Measurements from ENCODE around the gene XYLT2. TPM values are rescaled to one million over a fixed set of nuclear protein-coding genes. Genes with fewer than 3 reads are reported as not detected.

XYLT2 gene
- total and polyA plus RNA-seq, 9 of the 15 experiments (the other 6 are each of a cell fraction or from before 2014, with no cell fraction given), result 0.63 to 9.1 (median 4.3) TPM

DNA sequence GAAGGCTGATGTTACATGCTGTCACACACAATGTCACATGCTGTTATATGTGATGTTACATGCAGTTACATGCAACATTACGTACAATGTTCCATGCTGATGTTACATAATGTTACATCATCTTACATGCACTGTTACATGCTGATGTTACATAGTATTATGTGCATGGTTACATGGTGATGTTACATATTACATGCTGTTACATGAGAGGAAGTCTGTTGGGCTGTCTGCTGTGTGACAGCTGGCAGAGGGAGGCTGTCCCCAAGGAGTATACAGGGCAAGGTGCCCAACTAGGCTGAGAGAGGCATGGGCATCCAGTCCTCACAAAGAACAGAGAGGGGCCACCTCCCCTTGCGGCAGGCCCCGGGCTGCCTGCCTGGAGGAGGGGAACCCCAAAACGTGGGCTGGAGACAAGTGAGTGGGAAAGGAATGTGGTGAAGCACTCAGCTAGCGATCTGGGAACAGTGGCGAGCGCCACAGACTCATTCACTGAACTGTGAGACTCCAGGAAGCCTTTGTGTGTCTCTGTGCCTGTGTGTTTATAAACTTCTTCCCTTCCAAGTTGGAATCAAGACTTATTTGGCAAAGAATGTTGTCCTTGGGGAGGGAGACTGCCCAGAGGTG is 41.0 kb upstream of the XYLT2 start (continued):
- TF ChIP-seq E4F1 (CRISPR knock-in tag; IDR thresholded peaks at IDR 0.05; ENCODE audit: borderline replicate concordance), result no peak
- no peak for TF ChIP-seq POLR2H (tag; IDR thresholded peaks at IDR 0.05; ENCODE audit: low read depth)
- TF ChIP-seq ARID1B (IDR thresholded peaks at IDR 0.05), result peak; percentile 8; the same call in 1 of the 2 replicates
- TF ChIP-seq ZNF76 (CRISPR knock-in tag; IDR thresholded peaks at IDR 0.05; ENCODE audit: borderline replicate concordance), result peak; percentile 73; the same call in 1 of the 2 replicates
- no peak for TF ChIP-seq ZNF324 (CRISPR knock-in tag; IDR thresholded peaks at IDR 0.05)
- TF ChIP-seq OTX1 (CRISPR knock-in tag; IDR thresholded peaks at IDR 0.05), result no peak
- TF ChIP-seq SRF (CRISPR knock-in tag; IDR thresholded peaks at IDR 0.05), result no peak
- no peak for TF ChIP-seq DDX20 (tag; IDR thresholded peaks at IDR 0.05; ENCODE audit: low read depth)
- TF ChIP-seq ZBTB9 (CRISPR knock-in tag; IDR thresholded peaks at IDR 0.05), result peak; percentile 66; the same call in 1 of the 2 replicates
- 0 out of 2 replicates have a peak, but pooled peaks have one; percentile 9 for TF ChIP-seq ZNF41 (CRISPR knock-in tag; conservative IDR thresholded peaks at IDR 0.05)
- no peak for TF ChIP-seq MXD1 (CRISPR knock-in tag; IDR thresholded peaks at IDR 0.05; ENCODE audit: borderline replicate concordance, poor library complexity, severe bottlenecking)
- no peak for TF ChIP-seq TAF7 (tag; IDR thresholded peaks at IDR 0.05)
- TF ChIP-seq DPF2 (IDR thresholded peaks at IDR 0.05), result no peak
- TF ChIP-seq ZNF175 (CRISPR knock-in tag; IDR thresholded peaks at IDR 0.05; ENCODE audit: low read depth), result peak; percentile 52; the same call in 1 of the 2 replicates
- 0 out of 2 replicates have a peak, but pooled peaks have one; percentile 31 for TF ChIP-seq ZNF584 (CRISPR knock-in tag; IDR thresholded peaks at IDR 0.05; ENCODE audit: low read depth)
- TF ChIP-seq SMAD4 (CRISPR knock-in tag; conservative IDR thresholded peaks at IDR 0.05), result peak; percentile 36; the same call in 1 of the 2 replicates
- TF ChIP-seq SIX5 (IDR thresholded peaks at IDR 0.05; ENCODE audit: borderline replicate concordance in 1 of 2, insufficient read depth in 1 of 2, low read depth in 1 of 2, low read length in 2 of 2), result no peak
- peak in 1 of 2 experiments; percentile 18; a peak in 2 of 4 replicates for TF ChIP-seq MAZ (CRISPR knock-in tag; conservative IDR thresholded peaks at IDR 0.05 in 1 of 2, IDR thresholded peaks at IDR 0.05 in 1 of 2)
- TF ChIP-seq ZNF354B (CRISPR knock-in tag; IDR thresholded peaks at IDR 0.05), result no peak
- TF ChIP-seq ESRRA (IDR thresholded peaks at IDR 0.05; ENCODE audit: borderline replicate concordance, low read depth), result no peak
- TF ChIP-seq NFXL1 (CRISPR knock-in tag; IDR thresholded peaks at IDR 0.05), result no peak
- 0 out of 2 replicates have a peak, but pooled peaks have one; percentile 34 for TF ChIP-seq ZNF311 (CRISPR knock-in tag; IDR thresholded peaks at IDR 0.05)
- no peak for TF ChIP-seq HMG20B (CRISPR knock-in tag; IDR thresholded peaks at IDR 0.05)

Data from K562 (cell line).